ENCODE data around the gene DPT. TPM values are rescaled to one million over a fixed set of nuclear protein-coding genes. Genes with fewer than 3 reads are reported as not detected.

DPT gene
- total and polyA plus RNA-seq, 12 donors, result 0.44 to 59.1 (median 6.8) TPM

- intact Hi-C loops (cut with DNase I), result no loop called here
- WGBS, 4 donors, result 93 to 98% (median 95%) methylated on average over 1 of the region's 1 CpG
- Histone ChIP-seq H3K9me3 (replicated peaks in 1 of 3) (no peaks in the 10 kb centered on the region), H3K36me3 (replicated peaks in 1 of 2) (no peaks in the 10 kb centered on the region), H3K27ac (no peak overlapping the region), H3K4me1 (replicated peaks in 1 of 2) (no peaks in the 10 kb centered on the region), H3K4me3 (no peak overlapping the region), H3K27me3 (no peaks in the 10 kb centered on the region)
- DNase-seq, result no peak
- no peak for TF ChIP-seq POLR2A (IDR thresholded peaks at IDR 0.05)
- TF ChIP-seq, protein P1, sequence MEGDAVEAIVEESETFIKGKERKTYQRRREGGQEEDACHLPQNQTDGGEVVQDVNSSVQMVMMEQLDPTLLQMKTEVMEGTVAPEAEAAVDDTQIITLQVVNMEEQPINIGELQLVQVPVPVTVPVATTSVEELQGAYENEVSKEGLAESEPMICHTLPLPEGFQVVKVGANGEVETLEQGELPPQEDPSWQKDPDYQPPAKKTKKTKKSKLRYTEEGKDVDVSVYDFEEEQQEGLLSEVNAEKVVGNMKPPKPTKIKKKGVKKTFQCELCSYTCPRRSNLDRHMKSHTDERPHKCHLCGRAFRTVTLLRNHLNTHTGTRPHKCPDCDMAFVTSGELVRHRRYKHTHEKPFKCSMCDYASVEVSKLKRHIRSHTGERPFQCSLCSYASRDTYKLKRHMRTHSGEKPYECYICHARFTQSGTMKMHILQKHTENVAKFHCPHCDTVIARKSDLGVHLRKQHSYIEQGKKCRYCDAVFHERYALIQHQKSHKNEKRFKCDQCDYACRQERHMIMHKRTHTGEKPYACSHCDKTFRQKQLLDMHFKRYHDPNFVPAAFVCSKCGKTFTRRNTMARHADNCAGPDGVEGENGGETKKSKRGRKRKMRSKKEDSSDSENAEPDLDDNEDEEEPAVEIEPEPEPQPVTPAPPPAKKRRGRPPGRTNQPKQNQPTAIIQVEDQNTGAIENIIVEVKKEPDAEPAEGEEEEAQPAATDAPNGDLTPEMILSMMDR (IDR thresholded peaks at IDR 0.05), result no peak
These were observed 52.1 kb downstream of the DPT start for GRCh38 chr1:168676861-168677260.

- WGBS, 4 donors, result 74 to 81% (median 77%) methylated on average over 6 of the region's 6 CpGs
- Histone ChIP-seq H3K4me3 (no peak overlapping the region), H3K27me3 (no peaks in the 10 kb centered on the region), H3K27ac (no peak overlapping the region), H3K4me1 (replicated peaks in 1 of 2) (no peaks in the 10 kb centered on the region), H3K9me3 (replicated peaks in 1 of 3) (no peaks in the 10 kb centered on the region), H3K36me3 (replicated peaks in 1 of 2) (no peaks in the 10 kb centered on the region)
- intact Hi-C loops (cut with DNase I), result no loop called here
- TF ChIP-seq, protein P1 (IDR thresholded peaks at IDR 0.05), result no peak
- no peak for TF ChIP-seq POLR2A (IDR thresholded peaks at IDR 0.05)
- no peak for DNase-seq
These were observed 52.8 kb downstream of the DPT start for GRCh38 chr1:168676029-168676812.

GRCh38 chr1:168673974-168674683 lies 54.9 kb downstream of the DPT start:
- TF ChIP-seq, protein P1 (IDR thresholded peaks at IDR 0.05), result no peak
- TF ChIP-seq POLR2A (IDR thresholded peaks at IDR 0.05), result no peak
- no peaks in the 10 kb centered on the region for H3K27me3 ChIP-seq
- no peak overlapping the region for H3K4me3 ChIP-seq
- intact Hi-C loops (cut with DNase I), result no loop called here
- WGBS, 4 donors, result 90 to 97% (median 92%) methylated on average over 2 of the region's 2 CpGs
- no peak for DNase-seq
- no peaks in the 10 kb centered on the region for H3K9me3 ChIP-seq (replicated peaks in 1 of 3)
- no peaks in the 10 kb centered on the region for H3K4me1 ChIP-seq (replicated peaks in 1 of 2)
- H3K36me3 ChIP-seq (replicated peaks in 1 of 2), result no peaks in the 10 kb centered on the region
- no peak overlapping the region for H3K27ac ChIP-seq

- DNase-seq, result no peak
- Histone ChIP-seq H3K4me1 (replicated peaks in 1 of 2) (no peaks in the 10 kb centered on the region), H3K27ac (no peak overlapping the region), H3K4me3 (no peak overlapping the region), H3K36me3 (replicated peaks in 1 of 2) (no peaks in the 10 kb centered on the region), H3K9me3 (replicated peaks in 1 of 3) (no peaks in the 10 kb centered on the region), H3K27me3 (no peaks in the 10 kb centered on the region)
- TF ChIP-seq, protein P1 (IDR thresholded peaks at IDR 0.05), result no peak
- TF ChIP-seq POLR2A (IDR thresholded peaks at IDR 0.05), result no peak
- WGBS, 4 donors, result 90 to 100% (median 93%) methylated on average over 1 of the region's 1 CpG
- intact Hi-C loops (cut with DNase I), result no loop called here
These were observed 56.7 kb downstream of the DPT start for GRCh38 chr1:168672278-168672677.
